ENCODE results near the gene SLC1A2. TPM values are rescaled to one million over a fixed set of nuclear protein-coding genes. Genes with fewer than 3 reads are reported as not detected.

Gene SLC1A2
- total RNA-seq, 1 experiment from 2014 or later, result 0.11 TPM

DNA sequence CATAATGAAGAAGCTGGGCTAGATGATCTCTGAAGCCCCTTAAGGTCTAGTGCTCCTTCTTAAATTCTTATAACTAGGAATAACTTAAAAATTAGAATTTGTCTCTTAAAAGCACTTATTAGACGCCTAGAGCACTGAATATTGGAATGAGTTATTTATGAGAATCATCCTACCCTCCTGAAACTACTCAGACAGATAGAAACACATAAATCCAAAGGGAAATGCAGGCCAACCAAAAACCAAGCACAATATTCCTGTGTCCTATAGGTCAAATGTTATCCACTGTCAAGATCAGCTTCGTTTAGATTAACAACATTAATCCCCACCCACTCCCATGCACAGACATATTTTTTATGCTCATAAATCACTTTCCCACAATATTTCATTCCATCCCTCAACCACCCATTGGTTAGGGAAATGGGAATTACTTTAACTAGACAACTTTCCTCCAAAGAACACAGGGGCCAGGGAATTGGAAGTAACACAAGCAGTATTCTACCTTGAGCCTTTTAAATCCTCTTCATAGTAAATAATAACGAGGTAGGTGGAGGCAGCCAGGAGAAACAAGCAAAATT is 193.3 kb downstream of the SLC1A2 start:
- H3K27ac ChIP-seq (ENCODE audit: low read depth, low read length, poor library complexity, severe bottlenecking), result no peak overlapping the region
- H3K9me3 ChIP-seq (ENCODE audit: low read depth, low read length, poor library complexity, severe bottlenecking), result no peaks in the 10 kb centered on the region
- H3K27me3 ChIP-seq (replicated peaks; ENCODE audit: insufficient read depth, low read depth, low read length, poor library complexity), result peaks cover 3% of the 10 kb centered on the region
- intact Hi-C loops (cut with micrococcal nuclease; ENCODE audit: unreplicated experiment), result no loop called here
- no peaks in the 10 kb centered on the region for H3K36me3 ChIP-seq (ENCODE audit: insufficient read depth, low read length, poor library complexity, severe bottlenecking)
- ChIA-PET POLR2A (ENCODE audit: low non-redundant PET) (no interaction called here), CTCF (interaction anchor here (0.6 kb wide), 1 partner anchor 1074 kb away, joined by 4 read pairs; no protein-coding TSS in a partner anchor)
- H3K4me3 ChIP-seq (ENCODE audit: low read depth, low read length, poor library complexity, severe bottlenecking), result no peak overlapping the region
- BruUV-seq (replicated peaks), result no TSS peak
- DNase-seq (ENCODE audit: low spot score), result no peak
- peaks cover 14% of the 10 kb centered on the region for H3K4me1 ChIP-seq (ENCODE audit: insufficient read depth, low read length, poor library complexity, severe bottlenecking)
- no peak for TF ChIP-seq EZH2 (IDR thresholded peaks at IDR 0.05; ENCODE audit: borderline replicate concordance, low read depth, low read length, poor library complexity, severe bottlenecking)
- TF ChIP-seq, protein P1, sequence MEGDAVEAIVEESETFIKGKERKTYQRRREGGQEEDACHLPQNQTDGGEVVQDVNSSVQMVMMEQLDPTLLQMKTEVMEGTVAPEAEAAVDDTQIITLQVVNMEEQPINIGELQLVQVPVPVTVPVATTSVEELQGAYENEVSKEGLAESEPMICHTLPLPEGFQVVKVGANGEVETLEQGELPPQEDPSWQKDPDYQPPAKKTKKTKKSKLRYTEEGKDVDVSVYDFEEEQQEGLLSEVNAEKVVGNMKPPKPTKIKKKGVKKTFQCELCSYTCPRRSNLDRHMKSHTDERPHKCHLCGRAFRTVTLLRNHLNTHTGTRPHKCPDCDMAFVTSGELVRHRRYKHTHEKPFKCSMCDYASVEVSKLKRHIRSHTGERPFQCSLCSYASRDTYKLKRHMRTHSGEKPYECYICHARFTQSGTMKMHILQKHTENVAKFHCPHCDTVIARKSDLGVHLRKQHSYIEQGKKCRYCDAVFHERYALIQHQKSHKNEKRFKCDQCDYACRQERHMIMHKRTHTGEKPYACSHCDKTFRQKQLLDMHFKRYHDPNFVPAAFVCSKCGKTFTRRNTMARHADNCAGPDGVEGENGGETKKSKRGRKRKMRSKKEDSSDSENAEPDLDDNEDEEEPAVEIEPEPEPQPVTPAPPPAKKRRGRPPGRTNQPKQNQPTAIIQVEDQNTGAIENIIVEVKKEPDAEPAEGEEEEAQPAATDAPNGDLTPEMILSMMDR (conservative IDR thresholded peaks at IDR 0.05; ENCODE audit: low read depth, low read length), result no peak

DNA sequence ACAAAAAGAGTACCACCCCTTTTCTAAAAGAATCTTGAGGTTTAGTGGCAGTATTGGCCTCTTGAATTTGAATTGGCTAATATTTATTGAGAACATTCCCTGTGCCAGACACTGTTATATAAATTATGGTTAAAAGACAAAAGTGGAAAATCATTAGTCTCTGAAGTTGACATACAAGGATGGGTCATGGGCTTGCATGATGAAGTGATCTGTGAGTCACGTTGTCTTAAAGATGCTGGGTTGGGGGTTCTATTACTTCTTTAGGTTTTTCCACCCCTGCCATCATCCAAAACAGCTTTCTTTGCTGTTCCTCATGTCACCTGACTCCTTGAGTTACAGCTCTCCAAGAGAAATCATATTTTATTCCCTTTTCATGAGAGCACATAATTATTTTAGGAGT is 195.4 kb downstream of the SLC1A2 start:
- Histone ChIP-seq H3K36me3 (ENCODE audit: insufficient read depth, low read length, poor library complexity, severe bottlenecking) (no peaks in the 10 kb centered on the region), H3K27ac (ENCODE audit: low read depth, low read length, poor library complexity, severe bottlenecking) (no peak overlapping the region), H3K9me3 (ENCODE audit: low read depth, low read length, poor library complexity, severe bottlenecking) (no peaks in the 10 kb centered on the region), H3K4me1 (ENCODE audit: insufficient read depth, low read length, poor library complexity, severe bottlenecking) (peaks cover 14% of the 10 kb centered on the region), H3K4me3 (ENCODE audit: low read depth, low read length, poor library complexity, severe bottlenecking) (no peak overlapping the region), H3K27me3 (replicated peaks; ENCODE audit: insufficient read depth, low read depth, low read length, poor library complexity) (no peaks in the 10 kb centered on the region)
- intact Hi-C loops (cut with micrococcal nuclease; ENCODE audit: unreplicated experiment), result no loop called here
- DNase-seq (ENCODE audit: low spot score), result no peak
- CTCF ChIA-PET, result no interaction called here
- POLR2A ChIA-PET (ENCODE audit: low non-redundant PET), result interaction anchor here (0.6 kb wide), 1 partner anchor 308 kb away, joined by 3 read pairs; no protein-coding TSS in a partner anchor
- no peak for TF ChIP-seq EZH2 (IDR thresholded peaks at IDR 0.05; ENCODE audit: borderline replicate concordance, low read depth, low read length, poor library complexity, severe bottlenecking)
- TF ChIP-seq, protein P1 (conservative IDR thresholded peaks at IDR 0.05; ENCODE audit: low read depth, low read length), result no peak
- no TSS peak for BruUV-seq (replicated peaks)

DNA sequence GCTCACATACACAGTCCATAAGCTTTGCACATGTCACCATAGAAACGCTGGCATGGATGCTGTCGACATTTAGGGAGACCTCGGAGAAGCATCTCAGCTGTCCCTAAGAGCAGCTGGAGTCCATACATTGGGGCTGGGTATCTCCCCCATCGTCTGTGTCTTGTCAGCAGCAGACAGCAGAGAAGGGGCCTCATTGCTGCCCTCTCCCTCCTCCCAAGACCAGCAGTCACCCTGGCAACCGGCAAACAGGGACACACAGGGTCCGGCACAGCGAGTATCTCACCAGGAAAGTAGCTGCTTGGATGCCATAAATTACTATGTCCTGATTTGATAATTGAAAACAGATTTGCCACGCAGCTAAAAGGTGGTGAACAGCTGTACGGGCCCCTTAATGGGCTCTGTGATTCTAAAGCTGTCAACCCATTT is 196.0 kb downstream of the SLC1A2 start:
- ChIA-PET CTCF (interaction anchor here (0.8 kb wide), 1 partner anchor 14 kb away, joined by 4 read pairs; no protein-coding TSS in a partner anchor), POLR2A (ENCODE audit: low non-redundant PET) (no interaction called here)
- no peak overlapping the region for H3K4me3 ChIP-seq (ENCODE audit: low read depth, low read length, poor library complexity, severe bottlenecking)
- TF ChIP-seq, protein P1 (conservative IDR thresholded peaks at IDR 0.05; ENCODE audit: low read depth, low read length), result no peak
- TF ChIP-seq EZH2 (IDR thresholded peaks at IDR 0.05; ENCODE audit: borderline replicate concordance, low read depth, low read length, poor library complexity, severe bottlenecking), result no peak
- peaks cover 14% of the 10 kb centered on the region for H3K4me1 ChIP-seq (ENCODE audit: insufficient read depth, low read length, poor library complexity, severe bottlenecking)
- no peak overlapping the region for H3K27ac ChIP-seq (ENCODE audit: low read depth, low read length, poor library complexity, severe bottlenecking)
- no TSS peak for BruUV-seq (replicated peaks)
- H3K9me3 ChIP-seq (ENCODE audit: low read depth, low read length, poor library complexity, severe bottlenecking), result no peaks in the 10 kb centered on the region
- intact Hi-C loops (cut with micrococcal nuclease; ENCODE audit: unreplicated experiment), result no loop called here
- no peaks in the 10 kb centered on the region for H3K36me3 ChIP-seq (ENCODE audit: insufficient read depth, low read length, poor library complexity, severe bottlenecking)
- H3K27me3 ChIP-seq (replicated peaks; ENCODE audit: insufficient read depth, low read depth, low read length, poor library complexity), result no peaks in the 10 kb centered on the region
- DNase-seq (ENCODE audit: low spot score), result peak; percentile 90
